Keratinocyte (primary cell): ENCODE measurements around the gene CST7.

Source experiments
- CTCF ChIP-seq, 3 experiments: IDR thresholded peaks in 1 of 3; conservative IDR thresholded peaks in 1 of 3; optimal IDR thresholded peaks in 1 of 3; 2 replicates in 2 of 3; 3 replicates in 1 of 3; pipeline versions ENCODE3 to v1.5.1; 2011; ENCODE audit warnings: low read length in 3 of 3, mild to moderate bottlenecking in 3 of 3, moderate library complexity in 2 of 3, control low read depth in 1 of 3, inconsistent platforms in 1 of 3; ENCODE audit not compliant: insufficient read depth in 2 of 3; ENCODE audit errors: extremely low read depth in 1 of 3
- EZH2 ChIP-seq: IDR thresholded peaks from one replicate; pipeline ENCODE4 v1.6.1; 2012; ENCODE audit warnings: inconsistent platforms, mild to moderate bottlenecking, low read length, moderate library complexity

GRCh38 chr20:24972341-24972740 is 23.3 kb downstream of the CST7 start:
- TF ChIP-seq CTCF (optimal IDR thresholded peaks at IDR 0.05 in 1 of 3, IDR thresholded peaks at IDR 0.05 in 1 of 3, conservative IDR thresholded peaks at IDR 0.05 in 1 of 3; ENCODE audit: extremely low read depth in 1 of 3, insufficient read depth in 2 of 3, low read length in 3 of 3) (no peak), EZH2 (no peak)
